A549 (cell line): Measurements from ENCODE around the gene CCDC66. TPM values are rescaled to one million over a fixed set of nuclear protein-coding genes. Genes with fewer than 3 reads are reported as not detected.

Source experiments
- ATAC-seq, 2 experiments: fragments of 200-7000 bp in 1 of 2; fragments of >200 bp in 1 of 2; cut with Nextera tagmentation in 1 of 2; cut with Tn5 transposase in 1 of 2; 3 replicates each; pipeline versions ENCODE4 v1.8.0 to v1.9.1; 2018 to 2020; ENCODE audit warnings: mild to moderate bottlenecking in 1 of 2, moderate library complexity in 1 of 2
- CTCF ChIA-PET: fragments of 300-600 bp; sonication (Branson Sonifier 250); formaldehyde crosslinking; extraction: SDS; loops from one replicate; lab custom pipeline; 2021; ENCODE audit warnings: antibody characterized with exemption, inconsistent platforms; lab: Yijun Ruan, JAX
- POLR2A ChIA-PET: fragments of 350-600 bp; formaldehyde crosslinking; extraction: SDS; loops from one replicate; lab custom pipeline; 2021; ENCODE audit warnings: antibody characterized with exemption, inconsistent platforms; lab: Yijun Ruan, JAX
- DNase-seq, 2 experiments: peaks; one replicate each; pipeline versions ENCODE4 v3.0.0 to v3.0.0-alpha.2; 2011 to 2016; ENCODE audit warnings: low read depth in 1 of 2, low spot score in 1 of 2
- FAIRE-seq: peaks from 2 replicates; lab custom pipeline; 2011; peaks lifted over from hg19 to GRCh38; lab: Jason Lieb, UNC
- H3K27ac ChIP-seq, 2 experiments: fragments of >200 bp; sonication (Bioruptor Twin); formaldehyde crosslinking; 3 replicates each; pipeline ENCODE4 v1.5.1; 2016 to 2017
- H3K4me1 ChIP-seq: fragments of >200 bp; sonication (Bioruptor Twin); formaldehyde crosslinking; 3 replicates; pipeline ENCODE4 v1.6.1; 2016
- H3K4me2 ChIP-seq: fragments of >200 bp; sonication (Bioruptor Twin); formaldehyde crosslinking; 3 replicates; pipeline ENCODE4 v1.6.1; 2016
- H3K4me3 ChIP-seq: fragments of >200 bp; sonication (Bioruptor Twin); formaldehyde crosslinking; 3 replicates; pipeline ENCODE4 v1.5.1; 2016
- H3K9me3 ChIP-seq: fragments of >200 bp; sonication (Bioruptor Twin); formaldehyde crosslinking; 3 replicates; pipeline ENCODE4 v1.6.1; 2016
- CEBPB ChIP-seq, 2 experiments: fragments of >200 bp in 1 of 2; sonication (Bioruptor Twin) in 1 of 2; formaldehyde crosslinking in 1 of 2; IDR thresholded peaks; 2 replicates each; pipeline ENCODE4 v1.6.1; 2012 to 2016
- EP300 ChIP-seq, 2 experiments: fragments of >200 bp; sonication (Bioruptor Twin); formaldehyde crosslinking; IDR thresholded peaks; 2 replicates in 1 of 2; 3 replicates in 1 of 2; pipeline ENCODE4 v1.6.1; 2016 to 2017
- FOSB ChIP-seq: fragments of 250-450 bp; sonication (Bioruptor Pico); IDR thresholded peaks from 2 replicates; pipeline ENCODE4 v1.5.0; 2020; ENCODE audit warnings: mild to moderate bottlenecking, moderate library complexity
- HOXA7 ChIP-seq: fragments of 250-450 bp; sonication (Bioruptor Pico); IDR thresholded peaks from 2 replicates; pipeline ENCODE4 v1.5.0; 2020; ENCODE audit warnings: mild to moderate bottlenecking, moderate library complexity
- MAFK ChIP-seq: fragments of 450-650 bp; IDR thresholded peaks from 2 replicates; pipeline ENCODE4 v1.6.1; 2014; ENCODE audit not compliant: partially characterized antibody
- MYC ChIP-seq: IDR thresholded peaks from 2 replicates; pipeline ENCODE4 v1.6.1; 2012; ENCODE audit warnings: mild to moderate bottlenecking, inconsistent platforms, low read length, improper control_type of control experiment, borderline replicate concordance
- NPAS2 ChIP-seq: fragments of 250-450 bp; sonication (Bioruptor Pico); IDR thresholded peaks from 2 replicates; pipeline ENCODE4 v1.8.0; 2022; ENCODE audit warnings: mild to moderate bottlenecking, moderate library complexity, borderline replicate concordance
- NR3C1 ChIP-seq: fragments of >200 bp; sonication (Bioruptor Twin); formaldehyde crosslinking; IDR thresholded peaks from 3 replicates; pipeline ENCODE4 v1.6.1; 2017
- PHF8 ChIP-seq: fragments of 200-600 bp; sonication (generic); IDR thresholded peaks from 2 replicates; pipeline ENCODE4 v1.6.1; 2016; ENCODE audit warnings: low read depth, mild to moderate bottlenecking, antibody characterized with exemption, moderate library complexity, borderline replicate concordance
- POLR2A ChIP-seq: IDR thresholded peaks from 2 replicates; pipeline ENCODE4 v1.6.1; 2012; ENCODE audit warnings: mild to moderate bottlenecking, low read length
- RAD21 ChIP-seq, 2 experiments: fragments of >200 bp in 1 of 2; sonication (Bioruptor Twin) in 1 of 2; formaldehyde crosslinking in 1 of 2; IDR thresholded peaks in 1 of 2; conservative IDR thresholded peaks in 1 of 2; 2 replicates in 1 of 2; 3 replicates in 1 of 2; pipeline ENCODE4 v1.6.1; 2012 to 2018; ENCODE audit warnings: inconsistent platforms in 1 of 2
- RARB ChIP-seq: fragments of 250-450 bp; sonication (Bioruptor Pico); IDR thresholded peaks from 2 replicates; pipeline ENCODE4 v1.8.0; 2021; ENCODE audit warnings: mild to moderate bottlenecking, moderate library complexity
- RNF2 ChIP-seq: fragments of 200-600 bp; sonication (generic); IDR thresholded peaks from 2 replicates; pipeline ENCODE4 v1.6.1; 2016; ENCODE audit warnings: low read depth, mild to moderate bottlenecking, antibody characterized with exemption, moderate library complexity, borderline replicate concordance
- SMC3 ChIP-seq: fragments of >200 bp; sonication (Bioruptor Twin); formaldehyde crosslinking; IDR thresholded peaks from 3 replicates; pipeline ENCODE4 v1.6.1; 2018; ENCODE audit warnings: inconsistent platforms
- SREBF2 ChIP-seq: fragments of 450-650 bp; IDR thresholded peaks from 2 replicates; pipeline ENCODE4 v1.6.1; 2014; ENCODE audit warnings: mild to moderate bottlenecking, moderate library complexity
- TP53 ChIP-seq: fragments of 250-450 bp; sonication (Bioruptor Pico); IDR thresholded peaks from 2 replicates; pipeline ENCODE4 v1.5.0; 2021; ENCODE audit warnings: mild to moderate bottlenecking, moderate library complexity
- ZNF302 ChIP-seq: fragments of 250-450 bp; sonication (Bioruptor Pico); IDR thresholded peaks from 2 replicates; pipeline ENCODE4 v1.9.0; 2021; ENCODE audit warnings: inconsistent platforms, mild to moderate bottlenecking, moderate library complexity
- WGBS: methylation state at CpG from one replicate; pipeline ENCODE4 v1.1.6; 2017; ENCODE audit errors: missing lambda C conversion rate; 5-methylcytosine and 5-hydroxymethylcytosine counted together
- polyA plus RNA-seq, 4 experiments: library from polyadenylated mRNA; depleted of rRNA in 3 of 4; stranded (reverse); fragments of >200 nt; fragmentation: RNase III in 1 of 4; extraction: RNeasy Plus Mini Kit Qiagen cat#74134 plus additional on column Dnase treatment in 1 of 4; gene quantifications; 2 replicates in 3 of 4; 3 replicates in 1 of 4; pipeline ENCODE4 v1.2.3, GENCODE V29; 2011 to 2017
- TF ChIP-seq, protein P1 (sequence below): fragments of >200 bp; sonication (Bioruptor Twin); formaldehyde crosslinking; IDR thresholded peaks from 3 replicates; pipeline ENCODE4 v1.5.1; 2016
- TF ChIP-seq, protein P2 (sequence below): fragments of 200-600 bp; sonication (generic); IDR thresholded peaks from 2 replicates; pipeline ENCODE4 v1.6.1; 2016; ENCODE audit warnings: antibody characterized with exemption, mild to moderate bottlenecking, moderate library complexity
- TF ChIP-seq, protein P3 (sequence below): fragments of >200 bp; sonication (Bioruptor Twin); formaldehyde crosslinking; IDR thresholded peaks from 3 replicates; pipeline ENCODE4 v1.6.1; 2016

The CCDC66 gene
- polyA plus RNA-seq, 2 of the 4 experiments (the other 2 are of a cell fraction), result 9.1 to 17.3 TPM

DNA sequence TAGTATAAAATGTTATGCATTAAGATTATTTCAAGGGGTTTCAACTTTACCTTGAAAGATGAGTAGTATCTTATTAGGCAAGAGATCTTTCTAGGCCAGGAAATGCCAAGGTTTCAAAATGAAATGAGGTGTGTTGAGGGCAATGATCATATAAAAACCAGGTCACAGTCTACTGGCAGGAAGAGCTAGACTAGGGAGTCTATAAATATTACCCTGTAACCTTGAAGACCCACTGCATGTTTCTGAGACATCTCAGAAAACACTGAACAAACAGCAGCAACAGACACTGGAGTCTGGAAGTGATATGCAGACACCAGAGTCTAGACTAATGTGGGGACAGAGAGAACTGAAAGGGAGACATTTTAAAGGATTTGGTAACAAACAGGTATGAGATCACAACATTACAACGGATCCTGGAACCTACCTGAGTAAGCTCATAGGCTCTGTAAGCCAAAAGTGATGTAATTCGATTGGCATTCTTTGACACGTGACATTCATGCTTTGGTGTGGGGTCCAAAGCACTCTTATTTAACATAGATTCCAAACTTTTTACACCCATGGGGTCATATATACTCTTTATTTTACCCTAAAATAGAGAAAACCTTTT, 111.1 kb downstream of the CCDC66 start:
- Histone ChIP-seq H3K4me1 (no peaks in the 10 kb centered on the region), H3K4me2 (no peak overlapping the region), H3K4me3 (no peak overlapping the region), H3K27ac (no peak overlapping the region), H3K9me3 (no peaks in the 10 kb centered on the region)
- FAIRE-seq, result no peak
- WGBS, result 78% methylated on average over 3 of the region's 3 CpGs
- TF ChIP-seq ZNF302 (CRISPR knock-in tag) (no peak), RAD21 (conservative IDR thresholded peaks at IDR 0.05 in 1 of 2, IDR thresholded peaks at IDR 0.05 in 1 of 2) (no peak), RARB (no peak), PHF8 (no peak), HOXA7 (no peak), MAFK (no peak), TP53 (CRISPR knock-in tag) (no peak), SREBF2 (no peak), NR3C1 (no peak), CEBPB (IDR thresholded peaks at IDR 0.05) (no peak), NPAS2 (CRISPR knock-in tag) (no peak), FOSB (CRISPR knock-in tag) (no peak), MYC (no peak), EP300 (IDR thresholded peaks at IDR 0.05) (no peak), POLR2A (no peak), SMC3 (no peak), RNF2 (no peak)
- TF ChIP-seq, protein P1, sequence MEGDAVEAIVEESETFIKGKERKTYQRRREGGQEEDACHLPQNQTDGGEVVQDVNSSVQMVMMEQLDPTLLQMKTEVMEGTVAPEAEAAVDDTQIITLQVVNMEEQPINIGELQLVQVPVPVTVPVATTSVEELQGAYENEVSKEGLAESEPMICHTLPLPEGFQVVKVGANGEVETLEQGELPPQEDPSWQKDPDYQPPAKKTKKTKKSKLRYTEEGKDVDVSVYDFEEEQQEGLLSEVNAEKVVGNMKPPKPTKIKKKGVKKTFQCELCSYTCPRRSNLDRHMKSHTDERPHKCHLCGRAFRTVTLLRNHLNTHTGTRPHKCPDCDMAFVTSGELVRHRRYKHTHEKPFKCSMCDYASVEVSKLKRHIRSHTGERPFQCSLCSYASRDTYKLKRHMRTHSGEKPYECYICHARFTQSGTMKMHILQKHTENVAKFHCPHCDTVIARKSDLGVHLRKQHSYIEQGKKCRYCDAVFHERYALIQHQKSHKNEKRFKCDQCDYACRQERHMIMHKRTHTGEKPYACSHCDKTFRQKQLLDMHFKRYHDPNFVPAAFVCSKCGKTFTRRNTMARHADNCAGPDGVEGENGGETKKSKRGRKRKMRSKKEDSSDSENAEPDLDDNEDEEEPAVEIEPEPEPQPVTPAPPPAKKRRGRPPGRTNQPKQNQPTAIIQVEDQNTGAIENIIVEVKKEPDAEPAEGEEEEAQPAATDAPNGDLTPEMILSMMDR, result no peak
- TF ChIP-seq, protein P2, sequence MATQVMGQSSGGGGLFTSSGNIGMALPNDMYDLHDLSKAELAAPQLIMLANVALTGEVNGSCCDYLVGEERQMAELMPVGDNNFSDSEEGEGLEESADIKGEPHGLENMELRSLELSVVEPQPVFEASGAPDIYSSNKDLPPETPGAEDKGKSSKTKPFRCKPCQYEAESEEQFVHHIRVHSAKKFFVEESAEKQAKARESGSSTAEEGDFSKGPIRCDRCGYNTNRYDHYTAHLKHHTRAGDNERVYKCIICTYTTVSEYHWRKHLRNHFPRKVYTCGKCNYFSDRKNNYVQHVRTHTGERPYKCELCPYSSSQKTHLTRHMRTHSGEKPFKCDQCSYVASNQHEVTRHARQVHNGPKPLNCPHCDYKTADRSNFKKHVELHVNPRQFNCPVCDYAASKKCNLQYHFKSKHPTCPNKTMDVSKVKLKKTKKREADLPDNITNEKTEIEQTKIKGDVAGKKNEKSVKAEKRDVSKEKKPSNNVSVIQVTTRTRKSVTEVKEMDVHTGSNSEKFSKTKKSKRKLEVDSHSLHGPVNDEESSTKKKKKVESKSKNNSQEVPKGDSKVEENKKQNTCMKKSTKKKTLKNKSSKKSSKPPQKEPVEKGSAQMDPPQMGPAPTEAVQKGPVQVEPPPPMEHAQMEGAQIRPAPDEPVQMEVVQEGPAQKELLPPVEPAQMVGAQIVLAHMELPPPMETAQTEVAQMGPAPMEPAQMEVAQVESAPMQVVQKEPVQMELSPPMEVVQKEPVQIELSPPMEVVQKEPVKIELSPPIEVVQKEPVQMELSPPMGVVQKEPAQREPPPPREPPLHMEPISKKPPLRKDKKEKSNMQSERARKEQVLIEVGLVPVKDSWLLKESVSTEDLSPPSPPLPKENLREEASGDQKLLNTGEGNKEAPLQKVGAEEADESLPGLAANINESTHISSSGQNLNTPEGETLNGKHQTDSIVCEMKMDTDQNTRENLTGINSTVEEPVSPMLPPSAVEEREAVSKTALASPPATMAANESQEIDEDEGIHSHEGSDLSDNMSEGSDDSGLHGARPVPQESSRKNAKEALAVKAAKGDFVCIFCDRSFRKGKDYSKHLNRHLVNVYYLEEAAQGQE, result no peak
- TF ChIP-seq, protein P3, sequence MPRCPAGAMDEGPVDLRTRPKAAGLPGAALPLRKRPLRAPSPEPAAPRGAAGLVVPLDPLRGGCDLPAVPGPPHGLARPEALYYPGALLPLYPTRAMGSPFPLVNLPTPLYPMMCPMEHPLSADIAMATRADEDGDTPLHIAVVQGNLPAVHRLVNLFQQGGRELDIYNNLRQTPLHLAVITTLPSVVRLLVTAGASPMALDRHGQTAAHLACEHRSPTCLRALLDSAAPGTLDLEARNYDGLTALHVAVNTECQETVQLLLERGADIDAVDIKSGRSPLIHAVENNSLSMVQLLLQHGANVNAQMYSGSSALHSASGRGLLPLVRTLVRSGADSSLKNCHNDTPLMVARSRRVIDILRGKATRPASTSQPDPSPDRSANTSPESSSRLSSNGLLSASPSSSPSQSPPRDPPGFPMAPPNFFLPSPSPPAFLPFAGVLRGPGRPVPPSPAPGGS, result no peak
- ChIA-PET POLR2A (no interaction called here), CTCF (interaction anchor here (0.7 kb wide), 1 partner anchor 12 kb away, joined by 3 read pairs; no protein-coding TSS in a partner anchor)
- no peak for ATAC-seq
- DNase-seq, result no peak

Other genes with a start within 250 kb of the CCDC66 start
- gene ERC2, start 88.7 kb upstream of the CCDC66 start, polyA plus RNA-seq (2011; rRNA removed), result 0.16 TPM in 2 replicates
- not detected in 3 replicates for gene ERC2, start 88.7 kb upstream of the CCDC66 start, polyA plus RNA-seq (2017; fragmentation: RNase III; extraction: RNeasy Plus Mini Kit Qiagen cat#74134 plus additional on column Dnase treatment)
- 39.1 and 49.0 TPM in 2 replicates for gene TASOR, start 126.1 kb downstream of the CCDC66 start, polyA plus RNA-seq (2011; rRNA removed)
- 33.5 to 35.4 TPM (median 35.4 TPM) in 3 replicates for gene TASOR, start 126.1 kb downstream of the CCDC66 start, polyA plus RNA-seq (2017; fragmentation: RNase III; extraction: RNeasy Plus Mini Kit Qiagen cat#74134 plus additional on column Dnase treatment)
- 10.6 and 12.1 TPM in 2 replicates for gene ARHGEF3, start 244.8 kb downstream of the CCDC66 start, polyA plus RNA-seq (2011; rRNA removed)
- 5.8 to 7.3 TPM (median 7.3 TPM) in 3 replicates for gene ARHGEF3, start 244.8 kb downstream of the CCDC66 start, polyA plus RNA-seq (2017; fragmentation: RNase III; extraction: RNeasy Plus Mini Kit Qiagen cat#74134 plus additional on column Dnase treatment)